ENCODE measurements around the gene CISH.

Gene CISH

GRCh38 chr3:50637011-50637410, 25.4 kb upstream of the CISH start:
- DNase-seq (ENCODE audit: low spot score) = no peak

- DNase-seq (ENCODE audit: low spot score) = no peak
Measured at GRCh38 chr3:50635066-50635465, 23.5 kb upstream of the CISH start.

GRCh38 chr3:50633230-50633790, 21.7 kb upstream of the CISH start:
- DNase-seq (ENCODE audit: low spot score) = no peak

GRCh38 chr3:50632450-50632849, 20.9 kb upstream of the CISH start:
- DNase-seq (ENCODE audit: low spot score) = peak; percentile 84

- no peak for DNase-seq (ENCODE audit: low spot score)
Measured at GRCh38 chr3:50630877-50631276, 19.3 kb upstream of the CISH start.

GRCh38 chr3:50630394-50630793, 18.8 kb upstream of the CISH start:
- DNase-seq (ENCODE audit: low spot score) = no peak

- no peak for DNase-seq (ENCODE audit: low spot score)
Measured at GRCh38 chr3:50628601-50629000, 17.0 kb upstream of the CISH start.

- peak; percentile 55 for DNase-seq (ENCODE audit: low spot score)
Measured at GRCh38 chr3:50627407-50628051, 16.0 kb upstream of the CISH start.

- DNase-seq (ENCODE audit: low spot score) = no peak
Measured at GRCh38 chr3:50626401-50626800, 14.8 kb upstream of the CISH start.

- no peak for DNase-seq (ENCODE audit: low spot score)
Measured at GRCh38 chr3:50625231-50626182, 13.9 kb upstream of the CISH start.

- DNase-seq (ENCODE audit: low spot score) = no peak
Measured at GRCh38 chr3:50624634-50625033, 13.1 kb upstream of the CISH start.

- DNase-seq (ENCODE audit: low spot score) = no peak
Measured at GRCh38 chr3:50623840-50624474, 12.4 kb upstream of the CISH start.

GRCh38 chr3:50622881-50623280, 11.3 kb upstream of the CISH start:
- no peak for DNase-seq (ENCODE audit: low spot score)

GRCh38 chr3:50620820-50621219, 9.2 kb upstream of the CISH start:
- DNase-seq (ENCODE audit: low spot score) = no peak

GRCh38 chr3:50620420-50620819, 8.8 kb upstream of the CISH start:
- DNase-seq (ENCODE audit: low spot score) = no peak

- no peak for DNase-seq (ENCODE audit: low spot score)
Measured at GRCh38 chr3:50617911-50618481, 6.4 kb upstream of the CISH start.

- DNase-seq (ENCODE audit: low spot score) = no peak
Measured at GRCh38 chr3:50617096-50617791, 5.7 kb upstream of the CISH start, which contains the start of gene MAPKAPK3. MAPKAPK3 (plus strand) TSS chr3:50617151; CDS start chr3:50617566, 415 bp downstream.

GRCh38 chr3:50616770-50617095, 5.2 kb upstream of the CISH start:
- DNase-seq (ENCODE audit: low spot score) = peak; percentile 89

- peak; percentile 80 for DNase-seq (ENCODE audit: low spot score)
Measured at GRCh38 chr3:50616003-50616769, 4.6 kb upstream of the CISH start.

GRCh38 chr3:50615190-50615589, 3.6 kb upstream of the CISH start:
- DNase-seq (ENCODE audit: low spot score) = no peak

All from SK-N-DZ (cell line).